ENCODE results near the gene ZNF469. TPM values are rescaled to one million over a fixed set of nuclear protein-coding genes. Genes with fewer than 3 reads are reported as not detected.
A peak's percentile ranks its signal among the peaks of the same experiment; 100 is the strongest.

ZNF469 gene
- total and polyA plus RNA-seq, 2 of the 13 experiments (the other 11 are each of a cell fraction or from before 2014, with no cell fraction given) = not detected

DNA sequence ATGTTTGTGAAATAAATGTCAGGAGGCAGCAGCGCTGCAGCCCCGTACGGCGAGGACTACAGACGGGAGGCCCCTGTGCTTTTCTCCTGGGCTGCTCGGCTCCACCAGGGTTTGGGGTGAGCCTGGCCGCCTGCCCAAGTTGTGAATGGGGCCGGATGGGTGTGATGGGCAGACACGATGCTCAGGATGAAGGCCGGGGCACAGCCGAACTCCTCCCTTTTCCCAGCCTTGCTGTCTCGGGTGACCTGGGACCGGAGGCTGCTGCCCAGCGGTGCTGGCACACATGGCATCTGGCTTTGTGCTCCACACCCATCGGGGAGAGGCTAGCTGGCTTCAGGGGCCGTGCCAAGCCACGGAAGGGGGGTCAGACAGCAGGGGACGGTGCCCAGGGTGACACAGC lies 36.1 kb downstream of the ZNF469 start:
- H3K4me2 ChIP-seq (ENCODE audit: low read depth, low read length) = no peak overlapping the region
- ATAC-seq (no peak), FAIRE-seq (no peak), DNase-seq (ENCODE audit: low spot score) (no peak)
- no peak overlapping the region for H3K9ac ChIP-seq (ENCODE audit: insufficient read depth, low read depth, low read length)
- POLR2A ChIA-PET = no interaction called here
- CTCF ChIA-PET (ENCODE audit: low intra/inter-chr PET ratio, low total read pairs) = no interaction called here
- H3K79me2 ChIP-seq (ENCODE audit: insufficient read depth, low read length) = no peaks in the 10 kb centered on the region
- in situ Hi-C loops (cut with HindIII; ENCODE audit: extremely low pct_ligation_motif_present, low pct_unique_long_range_greater_than_20kb) = no loop called here
- no peaks in the 10 kb centered on the region for H3K9me3 ChIP-seq (ENCODE audit: low read length)
- no peak overlapping the region for H2AFZ ChIP-seq (ENCODE audit: low read length)
- no peaks in the 10 kb centered on the region for H3K36me3 ChIP-seq (replicated peaks in 1 of 2; ENCODE audit: control insufficient read depth in 1 of 2, insufficient read depth in 2 of 2, low read length in 2 of 2)
- BruUV-seq (replicated peaks) = no TSS peak
- intact Hi-C loops (cut with micrococcal nuclease; ENCODE audit: unreplicated experiment) = no loop called here
- H3K4me1 ChIP-seq (ENCODE audit: insufficient read depth, low read length) = no peaks in the 10 kb centered on the region
- TF ChIP-seq PAXIP1 (CRISPR knock-in tag; conservative IDR thresholded peaks at IDR 0.05) = no peak
- TF ChIP-seq EZH2 (conservative IDR thresholded peaks at IDR 0.05; ENCODE audit: low read depth, low read length) = peak; percentile 75; the same call in 1 of the 2 replicates
- 0 out of 2 replicates have a peak, but pooled peaks have one; percentile 37 for TF ChIP-seq EEA1 (CRISPR knock-in tag; IDR thresholded peaks at IDR 0.05; ENCODE audit: borderline replicate concordance)
- TF ChIP-seq STAT5B (CRISPR knock-in tag; IDR thresholded peaks at IDR 0.05) = no peak
- TF ChIP-seq ZNF598 (CRISPR knock-in tag; IDR thresholded peaks at IDR 0.05; ENCODE audit: borderline replicate concordance) = no peak
- TF ChIP-seq, protein P1, sequence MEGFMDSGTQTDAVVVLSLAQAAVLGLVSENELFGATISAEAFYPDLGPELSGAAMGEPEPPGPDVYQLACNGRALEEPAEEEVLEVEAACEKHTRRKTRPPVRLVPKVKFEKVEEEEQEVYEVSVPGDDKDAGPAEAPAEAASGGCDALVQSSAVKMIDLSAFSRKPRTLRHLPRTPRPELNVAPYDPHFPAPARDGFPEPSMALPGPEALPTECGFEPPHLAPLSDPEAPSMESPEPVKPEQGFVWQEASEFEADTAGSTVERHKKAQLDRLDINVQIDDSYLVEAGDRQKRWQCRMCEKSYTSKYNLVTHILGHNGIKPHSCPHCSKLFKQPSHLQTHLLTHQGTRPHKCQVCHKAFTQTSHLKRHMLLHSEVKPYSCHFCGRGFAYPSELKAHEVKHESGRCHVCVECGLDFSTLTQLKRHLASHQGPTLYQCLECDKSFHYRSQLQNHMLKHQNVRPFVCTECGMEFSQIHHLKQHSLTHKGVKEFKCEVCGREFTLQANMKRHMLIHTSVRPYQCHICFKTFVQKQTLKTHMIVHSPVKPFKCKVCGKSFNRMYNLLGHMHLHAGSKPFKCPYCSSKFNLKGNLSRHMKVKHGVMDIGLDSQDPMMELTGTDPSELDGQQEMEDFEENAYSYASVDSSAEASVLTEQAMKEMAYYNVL (CRISPR knock-in tag; IDR thresholded peaks at IDR 0.05; ENCODE audit: borderline replicate concordance) = no peak
- no peak overlapping the region for H3K4me3 ChIP-seq (replicated peaks in 1 of 3; ENCODE audit: insufficient read depth in 1 of 3, low read depth in 2 of 3, low read length in 3 of 3)
- no peak overlapping the region for H3K27ac ChIP-seq (ENCODE audit: extremely low read length, insufficient read depth, low read length)
- no peaks in the 10 kb centered on the region; the same call in 1 of the 2 replicates for H4K20me1 ChIP-seq (ENCODE audit: insufficient read depth, low read length)
- WGBS (ENCODE audit: low lambda C conversion rate) = 33% methylated on average over 8 of the region's 18 CpGs
- peaks cover 34 to 82% of the 10 kb centered on the region in 2 experiments for H3K27me3 ChIP-seq (ENCODE audit: control insufficient read depth in 1 of 2, insufficient read depth in 2 of 2, low read length in 2 of 2)
